Gastroesophageal sphincter (tissue), 3 donors: ENCODE data around the gene SLC2A4.

ENCODE experiments used
- CTCF ChIP-seq, 4 experiments: fragments of 200-600 bp in 2 of 4; fragments of 450-650 bp in 2 of 4; sonication (generic) in 1 of 4; IDR thresholded peaks; one replicate each; pipeline ENCODE4 v1.5.1; 2017 to 2019; ENCODE audit warnings: antibody characterized with exemption in 4 of 4, mild to moderate bottlenecking in 2 of 4, moderate library complexity in 2 of 4
- POLR2A ChIP-seq, 2 donors: fragments of 450-650 bp; IDR thresholded peaks; one replicate each; pipeline ENCODE4 v1.6.1; 2017; ENCODE audit warnings: antibody characterized with exemption in 2 of 2, mild to moderate bottlenecking in 2 of 2, moderate library complexity in 1 of 2

GRCh38 chr17:7285679-7286078 lies 4.2 kb downstream of the SLC2A4 start:
- TF ChIP-seq CTCF (IDR thresholded peaks at IDR 0.05) (no peak), POLR2A (IDR thresholded peaks at IDR 0.05) (no peak)
